Glomerular visceral epithelial cell (primary cell): ENCODE results near the gene CDC42.
A peak's percentile ranks its signal among the peaks of the same experiment; 100 is the strongest.

Experiments used
- DNase-seq: peaks from one replicate; pipeline ENCODE4 v3.0.0-alpha.2; 2016; ENCODE audit errors: extremely low spot score

Gene CDC42

GRCh38 chr1:22108339-22109105 is 56.0 kb downstream of the CDC42 start:
- no peak for DNase-seq

GRCh38 chr1:22110016-22110415 is 57.5 kb downstream of the CDC42 start:
- no peak for DNase-seq

DNA sequence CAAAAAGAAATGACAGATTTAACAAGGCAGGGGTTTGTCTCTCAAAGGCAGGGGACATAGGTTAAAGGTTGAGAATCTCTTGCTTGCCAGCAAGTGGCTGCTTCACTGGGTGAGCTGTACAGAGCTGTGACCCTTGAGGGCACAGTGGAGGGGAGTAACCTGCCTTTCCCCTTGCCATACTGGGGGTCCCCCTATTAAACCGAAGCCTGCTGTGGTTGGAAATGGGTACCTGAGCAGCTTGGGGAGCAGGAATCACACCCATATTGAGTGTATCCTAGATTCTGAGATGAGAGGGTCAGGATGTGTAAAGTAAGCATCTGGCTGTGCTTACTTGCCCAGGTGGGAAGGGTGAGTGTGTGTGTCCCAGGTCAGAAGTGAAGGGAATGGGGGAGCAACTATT is 58.6 kb downstream of the CDC42 start:
- no peak for DNase-seq

DNA sequence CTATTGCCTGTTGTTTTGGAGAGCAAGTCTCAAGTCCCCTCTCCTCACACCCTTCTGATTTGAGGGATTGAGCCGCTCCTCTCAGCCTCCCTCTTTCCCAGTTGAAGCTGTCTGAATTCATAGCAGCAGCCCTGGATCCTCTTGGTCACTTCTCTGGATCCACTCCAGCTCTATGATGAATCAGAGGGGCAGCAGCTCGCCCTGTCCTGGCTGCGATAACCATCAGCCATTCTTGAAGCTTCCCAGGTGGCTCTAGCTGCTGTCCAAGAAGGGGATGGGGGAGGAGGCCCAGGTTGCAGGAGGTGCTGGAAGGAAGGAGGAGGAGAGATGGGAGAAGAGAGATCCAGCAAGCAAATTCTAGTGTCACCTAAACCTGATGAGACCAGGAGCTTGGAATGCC is 59.1 kb downstream of the CDC42 start:
- DNase-seq: peak; percentile 39

DNA sequence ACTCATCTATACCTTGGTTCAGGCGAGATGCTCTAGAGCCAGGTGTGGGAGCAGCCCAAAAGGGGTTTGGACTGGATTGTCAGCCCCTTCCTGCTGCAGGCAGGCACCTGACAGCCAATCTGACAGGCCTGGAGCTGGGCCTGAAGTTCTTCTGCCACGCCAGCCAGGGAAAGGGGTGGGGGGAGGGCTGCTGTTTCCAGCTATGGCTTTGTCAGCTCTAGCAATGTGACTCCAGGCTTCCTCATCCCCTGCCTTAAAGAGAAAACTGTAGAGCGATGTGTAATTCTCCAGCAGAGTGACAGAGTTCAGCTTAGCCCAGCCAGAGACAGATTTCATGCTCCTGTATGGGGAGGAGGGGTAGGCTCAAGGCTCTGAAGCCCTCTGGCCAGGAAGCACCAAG is 60.0 kb downstream of the CDC42 start:
- no peak for DNase-seq

DNA sequence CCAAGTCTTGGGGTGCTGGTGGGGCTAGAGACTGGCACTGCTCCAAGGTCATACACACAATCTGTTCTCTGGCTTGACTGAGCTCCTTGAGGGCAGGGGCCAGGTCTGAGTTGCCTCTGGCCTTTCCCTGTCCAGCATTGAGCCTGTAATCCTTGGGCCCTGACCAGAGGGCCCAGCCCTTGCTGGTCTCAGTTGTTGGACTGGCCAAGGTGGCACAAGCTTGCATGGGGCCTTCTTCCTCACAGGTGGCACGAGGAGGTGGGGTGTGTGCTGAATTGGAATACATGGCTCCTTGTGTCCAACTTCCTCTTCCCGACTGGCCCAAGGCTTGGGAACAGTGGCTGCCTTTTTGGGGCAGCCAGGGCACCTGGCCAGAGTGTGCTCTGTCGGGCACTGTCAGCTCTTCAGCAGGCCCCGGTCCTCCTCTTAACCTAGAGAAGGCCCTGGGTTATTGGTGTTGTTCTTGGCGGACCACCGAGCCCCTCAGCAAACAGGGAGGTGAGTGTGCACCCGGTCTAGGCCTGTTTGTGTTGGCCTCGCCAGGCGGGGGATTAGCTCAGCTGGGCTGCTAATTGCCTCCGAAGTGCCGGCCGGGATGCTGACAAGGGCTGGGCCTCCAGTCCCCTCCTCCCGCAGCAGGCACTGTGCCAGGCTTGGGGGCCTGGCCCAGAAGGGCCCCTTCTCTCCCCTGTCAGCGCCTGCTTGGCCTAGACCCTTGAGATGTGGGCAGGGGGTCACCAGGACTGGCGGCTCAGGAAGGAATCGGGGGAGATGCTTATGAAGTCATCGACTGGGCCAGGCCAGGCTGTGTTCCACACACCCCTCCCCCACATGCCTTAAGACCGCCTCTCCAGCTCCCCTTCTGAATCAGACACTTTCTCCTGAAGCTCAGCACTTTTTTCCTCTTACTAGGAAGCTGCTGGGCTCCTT is 61.8 kb downstream of the CDC42 start:
- no peak for DNase-seq

- DNase-seq: no peak
Observed at GRCh38 chr1:22115286-22115685, 62.8 kb downstream of the CDC42 start.

DNA sequence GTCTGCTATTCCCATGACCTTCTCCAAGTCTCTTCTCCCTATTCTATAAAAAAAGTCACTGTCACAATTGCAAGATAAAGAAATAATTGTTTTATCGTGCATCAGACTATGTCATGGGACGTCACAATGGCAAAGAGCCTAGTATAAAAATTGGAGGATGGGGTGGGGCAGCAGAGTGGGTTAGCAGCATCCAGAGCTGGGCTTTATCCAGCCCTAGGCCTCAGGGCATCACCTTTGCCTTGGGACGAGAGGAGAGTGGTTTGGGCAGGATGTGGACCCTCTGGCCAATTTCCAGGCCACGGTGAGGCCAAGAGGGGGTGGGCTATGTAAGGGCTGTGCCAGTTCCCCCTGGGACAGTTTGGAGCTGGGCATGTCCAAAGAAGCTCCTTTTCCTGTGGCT is 64.7 kb downstream of the CDC42 start:
- DNase-seq: no peak

- no peak for DNase-seq
Observed at GRCh38 chr1:22117851-22118250, 65.3 kb downstream of the CDC42 start.

DNA sequence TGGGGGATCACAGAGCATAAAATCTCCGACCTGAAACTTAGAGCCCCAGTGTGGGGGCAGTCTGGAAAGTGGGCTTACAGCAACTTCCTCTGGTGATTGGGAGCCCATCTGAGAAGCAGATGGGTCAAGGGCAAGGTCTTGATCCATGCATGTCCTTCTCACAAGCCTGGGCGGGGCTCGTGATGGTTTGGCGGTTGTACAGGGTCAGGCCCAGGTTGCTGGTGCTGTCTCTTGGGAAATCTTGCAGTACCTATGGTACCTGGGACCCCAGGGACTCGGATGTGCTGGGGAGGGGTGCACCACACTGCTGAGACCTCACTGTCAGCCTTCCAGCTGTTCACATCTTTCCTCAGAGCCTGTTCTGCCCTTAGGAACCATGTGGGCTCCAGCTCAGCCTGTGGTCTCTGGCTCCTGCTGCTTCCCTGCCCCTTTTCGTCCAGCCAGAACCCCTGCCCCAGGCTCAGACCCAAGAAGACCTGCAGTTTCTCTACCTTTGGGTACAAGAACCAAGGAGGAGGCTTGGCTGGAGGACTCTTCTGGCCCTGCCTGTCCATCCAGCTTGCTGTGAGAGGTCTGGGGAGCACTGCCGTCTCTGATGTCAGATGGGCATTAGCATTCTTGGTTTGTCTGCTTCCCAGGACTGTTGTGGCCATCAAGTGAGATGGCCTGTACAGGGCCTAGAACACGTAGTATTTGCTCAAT is 65.9 kb downstream of the CDC42 start:
- no peak for DNase-seq

- no peak for DNase-seq
Observed at GRCh38 chr1:22119626-22120468, 67.3 kb downstream of the CDC42 start.

DNA sequence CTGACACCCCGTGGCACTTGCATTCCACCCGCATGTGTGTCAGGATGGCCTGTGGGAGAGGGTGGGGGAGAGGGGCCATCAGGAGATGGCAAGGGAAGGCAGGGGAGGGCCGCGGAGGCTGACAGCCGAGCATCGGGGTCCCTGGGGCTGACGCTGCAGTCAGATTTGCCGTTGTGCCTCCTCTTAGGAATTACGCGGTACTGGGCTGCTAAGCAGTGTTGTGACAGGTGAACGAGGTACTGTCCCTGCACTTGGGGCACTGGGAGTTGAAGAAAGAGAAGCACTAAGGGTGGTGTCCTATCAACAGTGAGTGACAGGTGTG is 67.9 kb downstream of the CDC42 start:
- DNase-seq: no peak

- DNase-seq: no peak
Observed at GRCh38 chr1:22121421-22121911, 69.0 kb downstream of the CDC42 start.

DNA sequence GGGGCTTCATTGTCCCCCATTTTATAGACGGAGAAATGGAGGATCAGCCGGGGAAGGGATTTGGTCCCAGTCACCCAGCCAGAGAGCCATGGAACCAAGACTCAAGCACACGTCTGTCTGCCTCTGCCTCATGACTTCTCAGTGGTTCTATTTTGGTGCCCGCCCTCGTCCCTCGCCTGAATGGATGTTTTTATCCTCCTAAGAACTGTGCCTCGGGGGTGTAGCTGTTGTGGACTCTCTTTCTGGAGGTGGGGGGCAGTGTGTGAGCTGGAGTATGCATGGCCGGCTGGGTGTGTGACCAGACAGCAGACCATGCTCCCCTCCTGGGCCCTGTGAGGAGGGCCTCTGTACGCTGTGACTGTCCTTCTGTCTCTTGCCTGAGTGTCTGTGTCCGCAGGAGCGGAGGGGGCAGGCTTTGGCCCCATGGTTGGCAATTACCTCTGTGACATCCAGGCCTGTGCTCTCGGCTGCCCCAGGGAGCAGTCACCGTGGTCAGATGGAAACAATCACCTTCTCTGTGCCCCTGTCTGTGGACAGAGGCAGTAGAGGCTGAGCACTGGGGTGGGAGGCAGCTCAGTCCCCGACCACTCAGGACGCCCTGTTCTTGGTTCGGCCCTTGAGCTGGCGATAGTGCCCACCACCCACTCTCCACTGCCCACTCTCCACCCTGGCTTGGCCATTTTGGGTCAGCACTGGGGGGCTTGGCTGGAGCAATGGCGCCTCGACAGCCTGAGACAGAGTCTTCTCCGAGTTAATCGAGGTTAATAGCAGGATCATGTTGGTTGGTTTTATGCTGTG is 70.0 kb downstream of the CDC42 start:
- DNase-seq: no peak

DNA sequence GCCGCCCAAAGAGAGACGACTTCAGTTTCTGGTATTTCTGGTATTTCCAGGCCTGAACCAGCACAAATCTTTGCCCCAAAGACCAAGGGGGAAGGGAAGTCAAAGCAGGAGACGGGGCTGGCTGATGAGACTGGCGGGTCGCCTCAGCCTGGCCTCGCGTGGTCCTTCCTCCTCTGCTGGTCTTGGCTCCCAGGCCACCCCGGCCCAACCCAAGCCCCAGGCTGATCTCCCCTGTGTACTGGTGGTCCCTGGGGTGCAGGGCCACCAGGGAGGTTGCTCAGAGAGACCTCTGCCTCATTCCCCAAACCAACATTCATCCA is 70.5 kb downstream of the CDC42 start:
- no peak for DNase-seq

GRCh38 chr1:22123901-22124404 is 71.4 kb downstream of the CDC42 start:
- DNase-seq: no peak

DNA sequence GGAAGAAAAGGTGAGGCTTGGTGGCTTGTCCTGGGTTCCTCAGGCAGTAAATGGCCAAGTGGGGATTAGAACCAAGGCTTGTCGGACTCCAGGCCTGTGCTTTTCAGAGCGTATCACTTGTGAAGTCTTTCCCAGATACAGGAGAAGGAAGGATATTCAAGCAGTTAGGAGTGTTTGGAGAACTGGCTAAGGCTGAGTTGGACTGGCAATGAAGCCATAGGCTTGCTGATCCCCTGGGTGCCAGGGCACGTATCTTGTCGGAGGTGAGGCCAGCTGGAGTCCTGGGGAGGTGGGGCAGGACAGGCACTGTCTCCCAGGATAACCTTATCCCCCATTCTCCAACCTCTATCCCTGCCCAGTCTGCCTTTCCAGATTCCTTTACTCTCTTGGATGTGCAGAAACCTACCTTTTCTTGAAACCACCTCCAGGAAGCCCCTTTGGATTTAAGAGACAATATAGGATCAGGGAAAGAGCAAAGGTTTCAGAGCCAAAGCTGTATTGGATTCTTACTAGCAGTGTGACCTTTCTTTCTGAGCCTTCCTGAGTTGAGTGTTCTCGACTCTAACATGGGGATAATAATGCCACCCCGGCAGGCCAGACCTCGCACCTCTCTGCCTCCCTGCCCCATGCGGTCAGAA is 72.2 kb downstream of the CDC42 start:
- DNase-seq: no peak

DNA sequence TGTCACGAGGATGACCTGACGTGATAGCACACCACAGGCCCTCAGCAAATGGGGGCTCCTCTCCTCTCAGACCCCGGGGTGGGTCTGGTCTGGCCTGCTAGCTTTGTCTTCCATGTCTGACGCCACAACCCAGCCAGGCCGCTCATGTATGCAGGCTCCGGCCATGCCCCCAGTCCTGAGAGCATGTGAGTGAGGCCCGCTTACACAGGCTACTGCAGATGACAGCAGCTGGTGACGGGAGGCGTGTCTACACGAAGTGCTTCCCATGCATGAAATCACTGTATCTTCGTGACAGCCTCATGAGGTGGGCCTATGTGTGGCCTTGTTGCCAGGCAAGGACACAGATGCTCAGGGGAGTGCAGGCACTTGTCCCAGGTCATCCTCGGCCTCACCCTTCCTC is 74.0 kb downstream of the CDC42 start:
- no peak for DNase-seq

DNA sequence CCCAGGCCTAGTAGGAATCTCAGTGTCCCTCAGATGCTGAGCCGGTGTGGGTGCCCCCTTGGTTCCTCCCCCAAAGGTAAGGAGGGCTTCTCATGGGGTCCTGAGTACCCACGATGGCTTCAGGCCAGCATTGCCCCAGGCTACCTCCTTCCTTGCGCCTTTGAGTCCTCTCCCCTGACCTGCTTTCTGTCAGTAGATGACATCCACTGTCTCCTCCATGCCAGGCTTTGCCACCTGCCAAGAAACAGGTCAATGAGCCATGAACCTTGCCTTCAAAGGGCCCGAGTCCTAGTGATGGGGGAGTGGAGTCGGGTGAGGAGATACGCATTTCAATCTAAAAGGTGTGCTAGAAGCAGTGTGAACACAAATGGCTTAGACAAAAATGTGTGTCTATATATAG is 74.7 kb downstream of the CDC42 start:
- no peak for DNase-seq

DNA sequence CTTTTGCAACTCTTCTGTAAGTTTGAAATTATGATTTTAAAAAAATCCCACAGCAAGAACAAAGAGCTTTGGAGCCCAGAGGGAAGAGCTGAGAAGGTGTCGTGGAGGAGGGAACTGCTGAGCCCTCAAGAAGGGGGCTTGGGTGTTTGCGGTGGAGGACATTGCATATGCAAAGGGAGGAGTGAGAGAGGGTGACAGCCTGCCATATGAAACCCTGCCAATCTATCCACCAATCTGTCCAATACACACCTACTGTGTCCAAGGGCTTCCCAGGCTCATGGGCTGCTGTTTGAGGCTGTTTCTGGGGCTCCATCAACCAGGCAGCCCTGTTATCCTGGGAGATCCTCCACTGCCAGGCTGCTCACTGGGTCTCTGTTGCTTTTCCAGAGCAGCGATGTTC is 75.2 kb downstream of the CDC42 start:
- no peak for DNase-seq
